H1 (cell line): ENCODE measurements around the gene CCDC195. TPM values are rescaled to one million over a fixed set of nuclear protein-coding genes. Genes with fewer than 3 reads are reported as not detected.

Experiments
- CTCF ChIA-PET: fragments of 300-600 bp; sonication (Branson Sonifier 250); formaldehyde crosslinking; loops from one replicate; lab custom pipeline; 2021; ENCODE audit not compliant: partially characterized antibody; lab: Charles Lee
- POLR2A ChIA-PET: fragments of 300-600 bp; sonication (Branson Sonifier 250); formaldehyde crosslinking; loops from one replicate; lab custom pipeline; 2021; ENCODE audit warnings: inconsistent platforms; ENCODE audit not compliant: partially characterized antibody; lab: Charles Lee
- DNase-seq, 2 experiments: peaks; one replicate each; pipeline versions ENCODE4 v3.0.0 to v3.0.0-alpha.2; 2010 to 2022; ENCODE audit warnings: low spot score in 2 of 2, low read depth in 1 of 2, mixed read lengths in 1 of 2
- FAIRE-seq: peaks from 2 replicates; lab custom pipeline; 2011; peaks lifted over from hg19 to GRCh38; lab: Jason Lieb, UNC
- H2AFZ ChIP-seq: 2 replicates; pipeline ENCODE4 v1.8.1; 2012; ENCODE audit warnings: low read length, inconsistent platforms
- H2AK5ac ChIP-seq: 2 replicates; pipeline ENCODE4 v1.6.1; 2013; ENCODE audit warnings: low read depth, low read length
- H2BK120ac ChIP-seq: replicated peaks from 2 replicates; pipeline ENCODE3; 2013; ENCODE audit warnings: low read depth, low read length, inconsistent platforms
- H2BK12ac ChIP-seq: 2 replicates; pipeline ENCODE4 v1.6.1; 2013; ENCODE audit warnings: low read depth, low read length
- H2BK15ac ChIP-seq: 2 replicates; pipeline ENCODE4 v1.6.1; 2013; ENCODE audit warnings: low read length
- H2BK20ac ChIP-seq: 2 replicates; pipeline ENCODE4 v1.6.1; 2013; ENCODE audit warnings: low read length
- H2BK5ac ChIP-seq: 2 replicates; pipeline ENCODE4 v1.6.1; 2013; ENCODE audit warnings: low read depth, low read length
- H3K14ac ChIP-seq: 2 replicates; pipeline ENCODE4 v1.6.1; 2013; ENCODE audit warnings: inconsistent platforms; ENCODE audit not compliant: insufficient read length
- H3K18ac ChIP-seq: 2 replicates; pipeline ENCODE4 v1.6.1; 2013; ENCODE audit warnings: low read length; ENCODE audit errors: extremely low read depth
- H3K23ac ChIP-seq: 2 replicates; pipeline ENCODE4 v1.6.1; 2013; ENCODE audit warnings: inconsistent platforms; ENCODE audit not compliant: insufficient read length
- H3K23me2 ChIP-seq: 2 replicates; pipeline ENCODE4 v1.6.1; 2013; ENCODE audit warnings: low read depth, low read length
- H3K27ac ChIP-seq: 2 replicates; pipeline ENCODE4 v1.6.1; 2011; ENCODE audit warnings: low read depth, low read length, inconsistent platforms
- H3K27me3 ChIP-seq, 4 experiments: replicated peaks in 1 of 4; 1 replicate in 1 of 4; 2 replicates in 3 of 4; pipeline versions ENCODE4 v1.6.1 to v1.8.1; 2011 to 2013; ENCODE audit warnings: low read length in 3 of 4, mild to moderate bottlenecking in 3 of 4, inconsistent platforms in 2 of 4, mixed read lengths in 2 of 4, moderate library complexity in 1 of 4; ENCODE audit not compliant: control insufficient read depth in 3 of 4, insufficient read depth in 3 of 4; ENCODE audit errors: extremely low read depth in 1 of 4
- H3K36me3 ChIP-seq, 4 experiments: 2 replicates each; pipeline versions ENCODE4 v1.6.1 to v1.8.1; 2011 to 2013; ENCODE audit warnings: mild to moderate bottlenecking in 4 of 4, low read length in 3 of 4, moderate library complexity in 2 of 4, control low read depth in 1 of 4, inconsistent platforms in 1 of 4; ENCODE audit not compliant: insufficient read depth in 4 of 4, control insufficient read depth in 2 of 4
- H3K4ac ChIP-seq: replicated peaks from 2 replicates; pipeline ENCODE3; 2013; ENCODE audit warnings: low read length, low read depth, mixed read lengths, inconsistent platforms; ENCODE audit not compliant: insufficient read length
- H3K4me1 ChIP-seq, 4 experiments: replicated peaks in 1 of 4; 1 replicate in 1 of 4; 2 replicates in 3 of 4; pipeline versions ENCODE4 v1.6.1 to v1.8.1; 2011 to 2013; ENCODE audit warnings: low read length in 3 of 4, inconsistent platforms in 2 of 4, mixed read lengths in 1 of 4; ENCODE audit not compliant: insufficient read depth in 4 of 4, control insufficient read depth in 3 of 4
- H3K4me2 ChIP-seq, 2 experiments: 2 replicates each; pipeline versions ENCODE4 v1.6.1 to v1.8.1; 2011 to 2013; ENCODE audit warnings: low read depth in 2 of 2, low read length in 2 of 2, control low read depth in 1 of 2, inconsistent platforms in 1 of 2, mild to moderate bottlenecking in 1 of 2; ENCODE audit not compliant: insufficient read depth in 1 of 2
- H3K4me3 ChIP-seq, 4 experiments: fragments of 200-600, 300-600 bp in 1 of 4; sonication (generic), shearing (Covaris generic), sonication (Bioruptor Twin) in 1 of 4; 2 replicates each; pipeline versions ENCODE4 v1.5.1 to v1.8.1; 2011 to 2016; ENCODE audit warnings: low read length in 4 of 4, low read depth in 3 of 4, control low read depth in 2 of 4, inconsistent platforms in 2 of 4, mild to moderate bottlenecking in 2 of 4, mixed read lengths in 1 of 4, moderate library complexity in 1 of 4; ENCODE audit not compliant: insufficient read depth in 2 of 4; ENCODE audit errors: extremely low read depth in 1 of 4
- H3K56ac ChIP-seq: replicated peaks from 2 replicates; pipeline ENCODE3; 2013; ENCODE audit warnings: low read depth, mild to moderate bottlenecking, mixed read lengths, low read length, inconsistent platforms; ENCODE audit not compliant: insufficient read length
- H3K79me1 ChIP-seq: 2 replicates; pipeline ENCODE4 v1.6.1; 2013; ENCODE audit warnings: low read depth, low read length, control low read depth
- H3K79me2 ChIP-seq, 2 experiments: 2 replicates each; pipeline versions ENCODE4 v1.6.1 to v1.8.1; 2012 to 2013; ENCODE audit warnings: low read length in 2 of 2, mild to moderate bottlenecking in 2 of 2, inconsistent platforms in 1 of 2; ENCODE audit not compliant: insufficient read depth in 2 of 2, control insufficient read depth in 1 of 2
- H3K9ac ChIP-seq, 4 experiments: replicated peaks in 1 of 4; 1 replicate in 1 of 4; 2 replicates in 3 of 4; pipeline versions ENCODE4 v1.6.1 to v1.8.1; 2011 to 2013; ENCODE audit warnings: low read depth in 3 of 4, low read length in 3 of 4, control low read depth in 2 of 4, mild to moderate bottlenecking in 2 of 4, moderate library complexity in 2 of 4, inconsistent platforms in 1 of 4; ENCODE audit errors: extremely low read depth in 1 of 4
- H3K9me3 ChIP-seq, 2 experiments: 2 replicates each; pipeline versions ENCODE4 v1.6.1 to v1.8.1; 2012 to 2013; ENCODE audit warnings: mild to moderate bottlenecking in 2 of 2, moderate library complexity in 2 of 2, control low read depth in 1 of 2, inconsistent platforms in 1 of 2, low read depth in 1 of 2, low read length in 1 of 2, mixed read lengths in 1 of 2; ENCODE audit not compliant: insufficient read depth in 2 of 2
- H4K20me1 ChIP-seq, 2 experiments: replicated peaks in 1 of 2; 2 replicates each; pipeline versions ENCODE3 to v1.8.1; 2011 to 2013; ENCODE audit warnings: inconsistent platforms in 2 of 2, low read length in 2 of 2, mild to moderate bottlenecking in 1 of 2; ENCODE audit not compliant: insufficient read depth in 2 of 2, control insufficient read depth in 1 of 2
- H4K5ac ChIP-seq: 2 replicates; pipeline ENCODE4 v1.6.1; 2013; ENCODE audit warnings: low read length, low read depth, mixed read lengths, inconsistent platforms; ENCODE audit not compliant: insufficient read length
- H4K8ac ChIP-seq: 2 replicates; pipeline ENCODE4 v1.8.0; 2013; ENCODE audit warnings: mild to moderate bottlenecking, moderate library complexity, low read length, inconsistent platforms; ENCODE audit not compliant: insufficient read depth; ENCODE audit errors: extremely low read depth
- H4K91ac ChIP-seq: replicated peaks from 2 replicates; pipeline ENCODE3; 2013; ENCODE audit warnings: low read length, mixed read lengths, inconsistent platforms; ENCODE audit not compliant: insufficient read length
- BRCA1 ChIP-seq: IDR thresholded peaks from 2 replicates; pipeline ENCODE4 v1.6.1; 2012; ENCODE audit warnings: low read depth, low read length, improper control_type of control experiment
- GTF2F1 ChIP-seq: IDR thresholded peaks from 2 replicates; pipeline ENCODE4 v1.6.1; 2012; ENCODE audit warnings: low read depth, low read length, improper control_type of control experiment, borderline replicate concordance
- NANOG ChIP-seq: IDR thresholded peaks from 2 replicates; pipeline ENCODE4 v1.6.1; 2011; ENCODE audit warnings: low read length, low read depth, mild to moderate bottlenecking, inconsistent platforms; ENCODE audit not compliant: insufficient read depth, poor library complexity, severe bottlenecking
- PHF8 ChIP-seq: fragments of 200-600 bp; sonication (generic); conservative IDR thresholded peaks from 2 replicates; pipeline ENCODE4 v1.7.1; 2012; ENCODE audit warnings: low read depth, mild to moderate bottlenecking, inconsistent platforms, low read length, moderate library complexity
- POLR2A ChIP-seq, 2 experiments: IDR thresholded peaks; 1 replicate in 1 of 2; 2 replicates in 1 of 2; pipeline ENCODE4 v1.6.1; 2011; ENCODE audit warnings: low read depth in 2 of 2, low read length in 2 of 2, mild to moderate bottlenecking in 2 of 2; ENCODE audit errors: control extremely low read depth in 1 of 2
- POLR2AphosphoS5 ChIP-seq: IDR thresholded peaks from 2 replicates; pipeline ENCODE4 v1.6.1; 2011; ENCODE audit warnings: low read depth, low read length
- POU5F1 ChIP-seq: IDR thresholded peaks from 2 replicates; pipeline ENCODE4 v1.6.1; 2011; ENCODE audit warnings: low read depth, mild to moderate bottlenecking, low read length, moderate library complexity
- RBBP5 ChIP-seq: IDR thresholded peaks from 2 replicates; pipeline ENCODE4 v1.7.1; 2012; ENCODE audit warnings: low read depth, mild to moderate bottlenecking, inconsistent platforms, low read length, moderate library complexity, borderline replicate concordance
- RFX5 ChIP-seq: IDR thresholded peaks from 2 replicates; pipeline ENCODE4 v1.6.1; 2011; ENCODE audit warnings: low read depth, low read length, improper control_type of control experiment, borderline replicate concordance
- SP2 ChIP-seq: IDR thresholded peaks from 2 replicates; pipeline ENCODE4 v1.6.1; 2012; ENCODE audit warnings: mild to moderate bottlenecking, low read length, inconsistent platforms
- SP4 ChIP-seq: IDR thresholded peaks from 2 replicates; pipeline ENCODE4 v1.6.1; 2012; ENCODE audit warnings: low read length, inconsistent platforms
- TCF12 ChIP-seq: IDR thresholded peaks from 2 replicates; pipeline ENCODE4 v1.6.1; 2011; ENCODE audit warnings: low read depth, mild to moderate bottlenecking, low read length
- WGBS, 2 experiments: shearing (Covaris generic) in 1 of 2; methylation state at CpG; one replicate each; pipeline versions ENCODE4 v1.1.6 to v1.1.7; 2013 to 2015; ENCODE audit warnings: low lambda C conversion rate in 2 of 2, mixed read lengths in 2 of 2, inconsistent platforms in 1 of 2, low coverage in 1 of 2, missing lambda C conversion rate in 1 of 2; ENCODE audit not compliant: insufficient replicate concordance in 2 of 2, insufficient coverage in 1 of 2, insufficient read length in 1 of 2; ENCODE audit errors: extremely low coverage in 1 of 2, missing lambda C conversion rate in 1 of 2; 5-methylcytosine and 5-hydroxymethylcytosine counted together
- polyA plus RNA-seq, 7 experiments: library from polyadenylated mRNA; depleted of rRNA in 3 of 7; stranded (reverse) in 5 of 7; unstranded in 2 of 7; fragments of >200 nt in 5 of 7; fragments of 200-250 nt in 2 of 7; gene quantifications; 1 replicate in 5 of 7; 2 replicates in 1 of 7; 4 replicates in 1 of 7; pipeline versions ENCODE4 v1.2.1 to v1.2.3, GENCODE V29; 2011 to 2013; ENCODE audit warnings: missing spikeins in 2 of 7, mixed read lengths in 2 of 7
- total RNA-seq: library from RNA; stranded (reverse); fragmentation: NEBNext Ultra II Directional; extraction: Animal tissue kit (Norgen Biotek cat#: 25700); gene quantifications from 2 replicates; pipeline ENCODE4 v1.2.1, GENCODE V29; 2021
- TF ChIP-seq, protein P1 (sequence below), 3 experiments: IDR thresholded peaks; 1 replicate in 2 of 3; 2 replicates in 1 of 3; pipeline versions ENCODE4 v1.5.1 to v1.6.1; 2011; ENCODE audit warnings: low read length in 3 of 3, mild to moderate bottlenecking in 3 of 3, inconsistent platforms in 2 of 3, low read depth in 1 of 3, moderate library complexity in 1 of 3; ENCODE audit not compliant: insufficient read depth in 1 of 3; ENCODE audit errors: control extremely low read depth in 1 of 3

The CCDC195 gene
- total and polyA plus RNA-seq, 2 of the 8 experiments (the other 6 are each of a cell fraction or from before 2014, with no cell fraction given): not detected

DNA sequence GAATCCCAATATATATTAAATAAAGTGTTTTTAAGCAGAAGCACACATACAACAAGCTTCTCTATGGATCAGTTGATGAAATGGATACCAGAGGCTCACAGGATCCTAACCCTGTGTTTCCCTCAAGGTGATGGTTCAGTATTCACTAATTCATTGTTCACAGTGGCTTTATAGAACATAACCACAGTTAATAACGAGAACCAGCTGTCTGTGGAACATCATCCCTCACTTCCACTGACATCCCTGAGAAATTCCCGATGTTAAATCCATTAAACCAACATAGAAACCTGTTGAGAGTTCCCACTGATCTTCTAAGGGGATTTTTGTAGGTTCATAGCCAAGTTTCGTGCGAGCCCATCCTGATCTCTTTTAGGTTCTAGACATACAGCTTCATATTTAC lies 29.0 kb downstream of the CCDC195 start:
- no peaks in the 10 kb centered on the region for H3K4me1 ChIP-seq
- H3K56ac ChIP-seq: no peak overlapping the region
- H3K4ac ChIP-seq: no peak overlapping the region
- WGBS, 2 experiments: 84% methylated on average over 4 of the region's 4 CpGs; no CpG with 5 or more reads in 1 of the 2 experiments
- H3K18ac ChIP-seq: no peak overlapping the region
- no peak overlapping the region for H2BK120ac ChIP-seq
- peaks cover 0 to 1% (median 0%) of the 10 kb centered on the region in 4 experiments; a peak in 1 of 7 replicates for H3K27me3 ChIP-seq
- no peaks in the 10 kb centered on the region for H4K20me1 ChIP-seq
- no peaks in the 10 kb centered on the region for H3K23me2 ChIP-seq
- CTCF ChIA-PET: interaction anchor here (0.9 kb wide), 1 partner anchor 706 kb away, joined by 3 read pairs; no protein-coding TSS in a partner anchor
- no peaks in the 10 kb centered on the region for H3K79me2 ChIP-seq
- H3K36me3 ChIP-seq: no peaks in the 10 kb centered on the region
- H2BK5ac ChIP-seq: no peak overlapping the region
- no peak overlapping the region for H4K91ac ChIP-seq
- FAIRE-seq: no peak
- no peak overlapping the region for H2AFZ ChIP-seq
- no peak overlapping the region for H3K23ac ChIP-seq
- no peak overlapping the region for H3K27ac ChIP-seq
- no peak overlapping the region for H3K4me2 ChIP-seq
- H2BK12ac ChIP-seq: no peak overlapping the region
- no peaks in the 10 kb centered on the region for H3K79me1 ChIP-seq
- no peak overlapping the region for H2BK20ac ChIP-seq
- no peak overlapping the region for H2BK15ac ChIP-seq
- H4K5ac ChIP-seq: no peak overlapping the region
- H4K8ac ChIP-seq: no peak overlapping the region
- H2AK5ac ChIP-seq: no peak overlapping the region
- POLR2A ChIA-PET: no interaction called here
- H3K9me3 ChIP-seq: no peaks in the 10 kb centered on the region
- no peak overlapping the region for H3K4me3 ChIP-seq
- H3K14ac ChIP-seq: no peak overlapping the region
- DNase-seq: no peak
- H3K9ac ChIP-seq: no peak overlapping the region
- TF ChIP-seq SP2 (no peak), RFX5 (no peak), BRCA1 (no peak), POLR2A (IDR thresholded peaks at IDR 0.05; ENCODE audit: control extremely low read depth in 1 of 2, low read depth in 2 of 2, low read length in 2 of 2) (no peak), POLR2AphosphoS5 (no peak), RBBP5 (no peak), NANOG (no peak), PHF8 (no peak), GTF2F1 (no peak), POU5F1 (no peak), TCF12 (no peak), SP4 (no peak)
- TF ChIP-seq, protein P1, sequence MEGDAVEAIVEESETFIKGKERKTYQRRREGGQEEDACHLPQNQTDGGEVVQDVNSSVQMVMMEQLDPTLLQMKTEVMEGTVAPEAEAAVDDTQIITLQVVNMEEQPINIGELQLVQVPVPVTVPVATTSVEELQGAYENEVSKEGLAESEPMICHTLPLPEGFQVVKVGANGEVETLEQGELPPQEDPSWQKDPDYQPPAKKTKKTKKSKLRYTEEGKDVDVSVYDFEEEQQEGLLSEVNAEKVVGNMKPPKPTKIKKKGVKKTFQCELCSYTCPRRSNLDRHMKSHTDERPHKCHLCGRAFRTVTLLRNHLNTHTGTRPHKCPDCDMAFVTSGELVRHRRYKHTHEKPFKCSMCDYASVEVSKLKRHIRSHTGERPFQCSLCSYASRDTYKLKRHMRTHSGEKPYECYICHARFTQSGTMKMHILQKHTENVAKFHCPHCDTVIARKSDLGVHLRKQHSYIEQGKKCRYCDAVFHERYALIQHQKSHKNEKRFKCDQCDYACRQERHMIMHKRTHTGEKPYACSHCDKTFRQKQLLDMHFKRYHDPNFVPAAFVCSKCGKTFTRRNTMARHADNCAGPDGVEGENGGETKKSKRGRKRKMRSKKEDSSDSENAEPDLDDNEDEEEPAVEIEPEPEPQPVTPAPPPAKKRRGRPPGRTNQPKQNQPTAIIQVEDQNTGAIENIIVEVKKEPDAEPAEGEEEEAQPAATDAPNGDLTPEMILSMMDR (IDR thresholded peaks at IDR 0.05; ENCODE audit: control extremely low read depth in 1 of 3, insufficient read depth in 1 of 3, low read depth in 1 of 3, low read length in 3 of 3): no peak
